Articular chondrocyte of knee joint (primary cell): Measurements from ENCODE around the gene CYP11A1. TPM values are rescaled to one million over a fixed set of nuclear protein-coding genes. Genes with fewer than 3 reads are reported as not detected.

Experiments
- small RNA-seq: library from RNA; depleted of rRNA; stranded (forward); fragments of <200 nt; gene quantifications from one replicate; pipeline ENCODE3, GENCODE V24; 2012
- total RNA-seq: library from RNA; depleted of rRNA; stranded (reverse); fragments of >200 nt; gene quantifications from 2 replicates; pipeline ENCODE4 v1.2.3, GENCODE V29; 2012

CYP11A1 gene
- 4.6 and 5.2 TPM in 2 replicates for total RNA-seq

DNA sequence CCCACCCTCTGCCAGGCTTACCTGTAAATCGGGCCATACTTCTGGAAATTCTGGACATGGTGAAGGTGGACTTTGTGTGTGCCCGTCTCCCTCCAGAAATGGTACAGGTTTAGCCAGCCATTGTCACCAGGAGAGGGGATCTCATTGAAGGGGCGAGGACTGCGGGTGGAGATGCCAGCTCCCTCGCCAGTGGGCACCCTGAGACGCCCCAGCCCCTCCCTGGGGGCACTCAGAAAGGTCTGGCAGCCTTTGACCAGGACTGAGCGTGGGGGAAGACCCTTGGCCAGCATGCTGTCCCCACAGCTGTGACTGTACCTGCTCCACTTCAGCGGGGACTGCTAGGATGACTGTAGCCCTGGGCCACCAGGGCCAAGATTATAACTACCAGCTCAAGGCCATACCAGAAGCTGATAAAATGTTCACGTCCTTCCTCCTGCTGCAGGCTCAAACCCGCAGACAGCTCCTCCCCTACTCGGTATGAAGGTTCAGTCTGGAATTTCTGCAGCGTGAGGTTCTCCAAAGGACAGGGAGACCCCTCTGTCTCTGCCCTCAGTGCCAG, at the start of gene CYP11A1:
TSS of gene CYP11A1 (minus strand) at position 351 of the 559 bp plus-strand sequence. CDS start at position 290, 61 bp downstream.

Small RNA genes lying within 50 kb of the gene (small RNA-seq; reads per million reads assigned to genes)
- gene MIR6881 = 1.1 reads per million, percentile 46 among the genes with 10 or more reads in this experiment

Other genes starting within 250 kb of the CYP11A1 start
- gene ISLR2, start 237.1 kb downstream of the CYP11A1 start, total RNA-seq = not detected in 2 replicates
- 250 and 302 TPM in 2 replicates for gene ISLR, start 193.9 kb downstream of the CYP11A1 start, total RNA-seq
- 0.39 and 0.86 TPM in 2 replicates for gene STRA6, start 164.9 kb downstream of the CYP11A1 start, total RNA-seq
- not detected in 2 replicates for gene CCDC33, start 131.3 kb downstream of the CYP11A1 start, total RNA-seq
- 7.1 and 12.7 TPM in 2 replicates for gene SEMA7A, start 66.3 kb upstream of the CYP11A1 start, total RNA-seq
- gene UBL7, start 93.5 kb upstream of the CYP11A1 start, total RNA-seq = 38.0 and 40.0 TPM in 2 replicates
- 2.4 and 2.8 TPM in 2 replicates for gene ARID3B, start 173.6 kb upstream of the CYP11A1 start, total RNA-seq
- gene CLK3, start 248.2 kb upstream of the CYP11A1 start, total RNA-seq = 38.8 and 52.3 TPM in 2 replicates